OCI-LY3 (cell line): ENCODE data around the gene HHAT.
A peak's percentile ranks its signal among the peaks of the same experiment; 100 is the strongest.

Experiments used
- H2AFZ ChIP-seq: fragments of 200-600, 300-600 bp; shearing (Covaris generic); 2 replicates; pipeline ENCODE4 v1.6.0; 2014; ENCODE audit warnings: antibody characterized with exemption, low read depth, low read length
- H3K27ac ChIP-seq: fragments of 200-600, 300-600 bp; sonication (generic); 2 replicates; pipeline ENCODE4 v1.5.1; 2014; ENCODE audit warnings: mild to moderate bottlenecking, low read length, moderate library complexity, mixed read lengths
- H3K27me3 ChIP-seq: fragments of 200-600, 300-600 bp; sonication (generic); 2 replicates; pipeline ENCODE4 v1.6.1; 2014; ENCODE audit warnings: low read depth, low read length, mixed read lengths
- H3K36me3 ChIP-seq: fragments of 200-600, 300-600 bp; sonication (generic); replicated peaks from 2 replicates; pipeline ENCODE3; 2014; ENCODE audit warnings: low read depth, low read length, mixed read lengths
- H3K4me1 ChIP-seq: fragments of 300-600, 200-600 bp; sonication (generic); 2 replicates; pipeline ENCODE4 v1.6.1; 2014; ENCODE audit warnings: low read length, mixed read lengths
- H3K4me2 ChIP-seq: fragments of 200-600, 300-600 bp; sonication (generic); 2 replicates; pipeline ENCODE4 v1.6.1; 2014; ENCODE audit warnings: low read length, mixed read lengths
- H3K4me3 ChIP-seq: fragments of 300-600, 200-600 bp; sonication (generic); 2 replicates; pipeline ENCODE4 v1.5.1; 2014; ENCODE audit warnings: antibody characterized with exemption, mild to moderate bottlenecking, low read length, moderate library complexity
- H3K79me2 ChIP-seq: fragments of 300-600, 200-600 bp; shearing (Covaris generic); 2 replicates; pipeline ENCODE4 v1.6.1; 2014; ENCODE audit warnings: mild to moderate bottlenecking, low read length, mixed read lengths
- H3K9ac ChIP-seq: fragments of 300-600, 200-600 bp; shearing (Covaris generic); 2 replicates; pipeline ENCODE4 v1.6.0; 2014; ENCODE audit warnings: mild to moderate bottlenecking, low read length, moderate library complexity
- H3K9me3 ChIP-seq: fragments of 200-600, 300-600 bp; shearing (Covaris generic); 2 replicates; pipeline ENCODE4 v1.6.1; 2014; ENCODE audit warnings: low read length, mixed read lengths; ENCODE audit not compliant: insufficient read depth
- H4K20me1 ChIP-seq: fragments of 200-600, 300-600 bp; sonication (generic); 2 replicates; pipeline ENCODE4 v1.6.1; 2016; ENCODE audit warnings: low read length, mixed read lengths; ENCODE audit not compliant: insufficient read depth
- CTCF ChIP-seq: fragments of 200-600, 300-600 bp; sonication (generic); IDR thresholded peaks from 2 replicates; pipeline ENCODE4 v1.5.1; 2014; ENCODE audit warnings: antibody characterized with exemption, low read length, low read depth
- EZH2phosphoT487 ChIP-seq: fragments of 200-600 bp; shearing (Covaris generic); IDR thresholded peaks from 2 replicates; pipeline ENCODE4 v1.6.1; 2018; ENCODE audit warnings: antibody characterized with exemption, mixed run types, low read depth

HHAT gene

DNA sequence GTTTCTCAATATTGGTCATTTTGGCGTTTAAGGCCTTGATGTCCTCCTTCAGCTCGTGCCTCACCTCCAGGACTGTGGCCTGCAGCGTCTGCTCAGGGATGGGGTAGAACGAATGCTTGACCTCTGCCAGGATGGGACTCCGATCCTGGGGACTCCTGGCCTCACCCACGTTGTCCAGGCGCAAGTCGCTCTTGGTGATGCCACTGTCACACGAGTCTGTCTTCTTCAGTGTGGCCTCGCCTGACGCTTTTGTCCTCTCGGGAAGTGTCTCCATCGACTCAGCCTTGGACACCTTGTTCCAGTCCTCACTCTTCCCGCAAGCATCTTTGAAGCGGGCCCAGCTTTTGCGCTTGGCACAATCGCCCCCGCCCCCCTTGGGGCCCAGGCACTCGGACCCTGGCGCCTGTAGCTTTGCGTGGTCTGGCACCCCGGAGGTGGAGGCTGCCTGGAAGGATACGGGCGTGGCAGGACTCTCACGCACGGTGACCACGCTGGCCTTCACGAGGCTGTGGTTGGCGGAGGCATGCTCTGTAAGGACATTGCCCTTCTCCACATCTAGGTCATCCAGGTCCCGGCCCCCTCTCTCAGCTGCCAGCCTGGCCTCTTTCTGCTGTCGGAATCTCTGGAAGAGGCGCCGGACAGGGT, 354.8 kb downstream of the HHAT start:
- no peak overlapping the region for H3K27ac ChIP-seq
- no peaks in the 10 kb centered on the region for H3K9me3 ChIP-seq
- no peaks in the 10 kb centered on the region for H3K27me3 ChIP-seq
- no peaks in the 10 kb centered on the region for H4K20me1 ChIP-seq
- H3K4me3 ChIP-seq: no peak overlapping the region
- no peaks in the 10 kb centered on the region for H3K79me2 ChIP-seq
- no peaks in the 10 kb centered on the region for H3K36me3 ChIP-seq
- H2AFZ ChIP-seq: no peak overlapping the region
- H3K4me1 ChIP-seq: peaks cover 36% of the 10 kb centered on the region
- no peak overlapping the region for H3K9ac ChIP-seq
- TF ChIP-seq EZH2phosphoT487 (no peak), CTCF (no peak)
- no peak overlapping the region for H3K4me2 ChIP-seq

- H3K9me3 ChIP-seq: no peaks in the 10 kb centered on the region
- H3K9ac ChIP-seq: peak overlapping the region; percentile 52; the same call in 1 of the 2 replicates
- H3K27ac ChIP-seq: peak overlapping the region; percentile 76
- peak overlapping the region; percentile 78 for H2AFZ ChIP-seq
- peak overlapping the region; percentile 69 for H3K4me2 ChIP-seq
- H3K4me3 ChIP-seq: peak overlapping the region; percentile 41
- TF ChIP-seq CTCF: no peak
- no peak for TF ChIP-seq EZH2phosphoT487
- no peaks in the 10 kb centered on the region for H3K27me3 ChIP-seq
- no peaks in the 10 kb centered on the region for H3K36me3 ChIP-seq
- H3K79me2 ChIP-seq: no peaks in the 10 kb centered on the region
- H3K4me1 ChIP-seq: peaks cover 36% of the 10 kb centered on the region
- H4K20me1 ChIP-seq: no peaks in the 10 kb centered on the region
Observed at GRCh38 chr1:210684466-210685294, 356.0 kb downstream of the HHAT start.

- peak overlapping the region; percentile 14; the same call in 1 of the 2 replicates for H3K4me3 ChIP-seq
- peak overlapping the region; percentile 78 for H2AFZ ChIP-seq
- peak overlapping the region; percentile 52; the same call in 1 of the 2 replicates for H3K9ac ChIP-seq
- peak overlapping the region; percentile 69 for H3K4me2 ChIP-seq
- H3K27me3 ChIP-seq: no peaks in the 10 kb centered on the region
- no peaks in the 10 kb centered on the region for H3K36me3 ChIP-seq
- TF ChIP-seq EZH2phosphoT487 (no peak), CTCF (no peak)
- H3K9me3 ChIP-seq: no peaks in the 10 kb centered on the region
- H3K79me2 ChIP-seq: no peaks in the 10 kb centered on the region
- no peaks in the 10 kb centered on the region for H4K20me1 ChIP-seq
- H3K27ac ChIP-seq: peak overlapping the region; percentile 76
- peaks cover 36% of the 10 kb centered on the region for H3K4me1 ChIP-seq
Observed at GRCh38 chr1:210685295-210685650, 356.6 kb downstream of the HHAT start.

GRCh38 chr1:210686841-210687240, 358.1 kb downstream of the HHAT start:
- no peaks in the 10 kb centered on the region for H3K9me3 ChIP-seq
- no peak overlapping the region for H3K27ac ChIP-seq
- no peak overlapping the region for H3K4me2 ChIP-seq

More at GRCh38 chr1:210686841-210687240, 358.1 kb downstream of the HHAT start:
- no peak overlapping the region for H3K9ac ChIP-seq
- peaks cover 24% of the 10 kb centered on the region for H3K4me1 ChIP-seq
- no peaks in the 10 kb centered on the region for H3K36me3 ChIP-seq
- no peak overlapping the region for H2AFZ ChIP-seq
- H3K4me3 ChIP-seq: no peak overlapping the region
- H4K20me1 ChIP-seq: no peaks in the 10 kb centered on the region
- H3K27me3 ChIP-seq: no peaks in the 10 kb centered on the region
- TF ChIP-seq EZH2phosphoT487 (no peak), CTCF (no peak)
- H3K79me2 ChIP-seq: no peaks in the 10 kb centered on the region
